SK-N-SH treated with all-trans-retinoic acid at 6 μM for 48 hours (cell line): ENCODE data around the gene ABCD3.

Source experiments
- CREB5 ChIP-seq: fragments of 250-450 bp; sonication (Bioruptor Pico); IDR thresholded peaks from 2 replicates; pipeline ENCODE4 v1.5.1; 2020; ENCODE audit warnings: low read depth, mild to moderate bottlenecking, moderate library complexity
- ZNF70 ChIP-seq: fragments of 450-650 bp; formaldehyde crosslinking; IDR thresholded peaks from 2 replicates; pipeline ENCODE4 v1.5.0; 2020; ENCODE audit warnings: mild to moderate bottlenecking, moderate library complexity

- no peak for TF ChIP-seq ZNF70 (CRISPR knock-in tag)
- TF ChIP-seq CREB5 (CRISPR knock-in tag) = no peak
Observed at GRCh38 chr1:94434365-94435045, 16.3 kb downstream of the ABCD3 start.
